GM18519 (cell line): ENCODE results near the gene SIAH3.

Source experiments
- ATAC-seq: cut with Tn5 transposase; IDR thresholded peaks from one replicate; pipeline ENCODE4 v1.9.1; 2021; ENCODE audit warnings: mild to moderate bottlenecking, moderate library complexity; ENCODE audit not compliant: unreplicated experiment, low FRiP score

The SIAH3 gene

GRCh38 chr13:45748941-45749759 is 102.4 kb downstream of the SIAH3 start:
- ATAC-seq: no peak

- ATAC-seq: no peak
Measured at GRCh38 chr13:45747071-45747470, 104.5 kb downstream of the SIAH3 start.

GRCh38 chr13:45744979-45745378 is 106.6 kb downstream of the SIAH3 start:
- ATAC-seq: no peak

- ATAC-seq: no peak
Measured at GRCh38 chr13:45742985-45743384, 108.6 kb downstream of the SIAH3 start.

GRCh38 chr13:45737571-45738017 is 114.0 kb downstream of the SIAH3 start:
- ATAC-seq: no peak

GRCh38 chr13:45733361-45733760 is 118.2 kb downstream of the SIAH3 start:
- ATAC-seq: no peak

- no peak for ATAC-seq
Measured at GRCh38 chr13:45732916-45733315, 118.6 kb downstream of the SIAH3 start.

- ATAC-seq: no peak
Measured at GRCh38 chr13:45731455-45731854, 120.1 kb downstream of the SIAH3 start.

- ATAC-seq: peak; percentile 59
Measured at GRCh38 chr13:45728759-45729158, 122.8 kb downstream of the SIAH3 start.
